Activated CD8-positive, alpha-beta memory T cell treated with anti-CD3 and anti-CD28 coated beads, Interleukin-2, amount 50 U/mL, for 24 hours (primary cell): Measurements from ENCODE around the gene DUSP16.
"Not testable (repeated sequence)": the region's sequence is repeated elsewhere in the genome, so short reads cannot be mapped to it uniquely, and the experiment has no call there.

ENCODE experiments used
- DNase-seq: peaks from one replicate; pipeline ENCODE4 v3.0.0-alpha.2; 2020; ENCODE audit errors: extremely low read depth

DUSP16 gene

DNA sequence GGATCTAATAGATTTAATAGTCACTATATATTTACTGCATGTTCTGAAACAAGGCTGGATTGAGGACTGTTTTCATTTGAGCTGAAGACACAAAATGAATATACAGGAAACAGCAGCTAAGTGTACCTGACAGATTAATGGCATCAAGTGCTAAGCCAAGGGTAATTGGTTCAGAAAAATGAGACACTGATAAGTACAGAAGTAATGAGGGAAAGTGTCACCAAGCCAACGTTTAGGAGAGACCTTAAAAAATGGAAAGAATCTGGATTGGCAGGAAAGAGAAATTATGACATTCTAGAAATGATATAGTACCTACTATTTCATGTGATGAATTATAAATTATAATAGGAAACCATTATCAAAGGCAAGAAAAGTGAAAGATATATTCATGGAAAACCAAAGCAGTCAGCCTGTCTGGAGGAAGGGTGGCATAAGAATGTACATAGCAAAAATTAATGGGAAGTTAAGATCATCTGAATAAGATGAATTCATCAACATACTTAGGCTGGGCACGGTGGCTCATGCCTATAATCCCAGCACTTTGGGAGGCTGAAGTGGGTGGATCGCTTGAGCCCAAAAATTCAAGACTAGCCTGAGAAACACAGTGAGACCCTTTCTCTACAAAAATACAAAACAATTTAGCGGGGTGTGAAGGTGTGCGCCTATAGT is 21.0 kb upstream of the DUSP16 start:
- no peak for DNase-seq

DNA sequence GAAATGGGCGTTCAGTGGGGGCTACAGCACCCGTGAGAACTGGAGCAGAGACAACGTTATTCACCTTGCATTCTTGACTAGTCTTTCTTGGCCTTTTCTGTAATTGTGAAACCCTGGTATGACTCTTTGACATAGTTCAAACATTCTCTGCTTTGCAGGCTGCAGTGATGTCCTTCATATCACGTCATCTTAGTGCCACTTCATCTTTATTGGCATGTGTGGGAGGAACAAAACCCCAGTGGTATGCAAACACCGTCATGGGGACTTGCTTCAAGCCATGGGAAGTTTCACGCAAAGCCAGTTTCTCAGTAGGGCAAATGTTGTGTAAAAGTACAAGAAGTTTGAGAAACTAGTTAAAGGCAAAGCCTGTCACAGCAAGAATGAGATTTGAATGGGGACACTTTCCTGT is 20.2 kb upstream of the DUSP16 start:
- DNase-seq, result no peak

DNA sequence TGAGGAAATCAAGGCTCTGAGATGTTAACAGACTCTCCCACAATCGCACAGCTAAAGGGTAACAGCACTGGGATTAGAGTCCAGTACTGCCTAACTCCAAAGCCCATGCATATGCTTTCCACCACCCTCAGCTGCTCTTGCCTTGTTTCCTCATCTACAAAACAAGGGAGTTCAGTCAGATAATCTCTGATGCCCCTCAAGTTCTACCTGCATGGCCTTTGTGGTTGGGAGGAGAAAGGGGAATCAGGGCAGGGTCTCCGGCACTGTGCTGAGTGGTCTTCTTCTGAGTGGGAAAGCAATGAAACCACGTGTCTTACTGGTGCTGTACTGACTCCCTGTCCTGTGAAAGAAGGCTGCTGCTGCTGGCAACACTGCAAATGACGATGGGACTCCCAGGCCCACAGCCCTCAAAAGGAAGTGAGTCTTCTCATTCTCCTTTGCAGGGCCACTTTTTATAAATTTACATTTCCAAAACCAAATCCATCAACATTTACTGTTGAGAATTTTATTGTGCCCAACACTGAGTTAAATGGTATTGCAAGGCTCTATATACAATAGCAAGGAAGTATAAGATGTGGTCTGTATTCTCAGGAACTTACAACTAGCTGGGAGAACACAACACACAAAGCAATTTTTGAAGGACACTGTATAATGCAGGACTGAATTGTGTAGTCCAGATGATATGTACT is 19.7 kb upstream of the DUSP16 start:
- DNase-seq, result no peak

DNA sequence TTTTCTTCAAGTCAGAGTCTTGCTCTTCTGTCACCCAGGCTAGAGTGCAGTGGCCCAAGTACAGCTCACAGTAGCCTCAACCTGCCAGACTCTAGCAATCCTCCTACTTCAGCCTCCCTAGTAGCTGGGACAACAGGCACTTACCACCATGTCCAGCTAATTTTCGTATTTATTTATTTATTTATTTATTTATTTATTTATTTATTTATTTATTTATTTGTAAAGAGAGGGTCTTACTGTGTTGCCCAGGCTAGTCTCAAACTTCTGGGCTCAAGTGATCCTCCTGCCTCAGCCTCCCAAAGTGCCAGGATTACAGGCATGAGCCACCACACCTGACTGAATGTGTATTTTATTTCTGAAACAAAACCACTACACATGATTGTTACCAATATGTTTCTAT is 18.1 kb upstream of the DUSP16 start:
- not testable (repeated sequence) for DNase-seq

DNA sequence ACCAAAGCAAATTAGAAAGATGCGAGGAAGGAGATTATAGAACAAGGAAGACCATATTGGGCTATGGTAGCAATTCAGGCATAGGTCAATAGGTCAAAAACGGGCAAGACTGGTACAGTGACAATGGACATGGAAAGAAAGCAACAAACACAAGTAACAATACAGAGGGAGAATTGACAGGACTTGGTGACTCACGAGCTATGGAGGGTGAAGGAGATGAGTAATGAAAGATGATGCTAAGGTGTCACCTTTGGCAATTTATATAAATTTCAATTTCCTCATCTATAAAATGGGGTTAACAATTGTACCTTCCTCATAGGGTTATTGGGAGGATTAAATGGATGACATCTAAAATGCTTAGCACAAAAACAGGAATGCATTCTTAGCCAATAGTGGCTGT is 15.1 kb upstream of the DUSP16 start:
- DNase-seq, result no peak

DNA sequence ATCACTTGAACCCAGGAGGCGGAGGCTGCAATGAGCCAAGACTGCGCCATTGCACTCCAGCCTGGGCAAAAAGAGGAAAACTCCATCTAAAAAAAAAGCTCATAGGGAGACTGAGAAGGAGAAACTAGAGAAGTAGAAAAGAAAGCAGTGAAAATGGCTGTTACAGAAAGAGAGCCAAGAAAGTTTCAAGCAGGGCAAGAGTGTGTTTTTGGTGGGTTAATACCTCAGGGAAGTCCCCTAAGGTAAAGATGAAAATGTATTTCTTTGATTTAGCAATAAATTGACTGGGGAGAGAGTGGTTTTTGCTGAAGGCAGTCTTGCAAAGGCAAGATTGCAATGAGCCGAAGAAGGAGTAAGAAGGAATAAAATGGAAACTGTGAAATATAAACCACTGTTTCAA is 10.0 kb upstream of the DUSP16 start:
- no peak for DNase-seq

DNA sequence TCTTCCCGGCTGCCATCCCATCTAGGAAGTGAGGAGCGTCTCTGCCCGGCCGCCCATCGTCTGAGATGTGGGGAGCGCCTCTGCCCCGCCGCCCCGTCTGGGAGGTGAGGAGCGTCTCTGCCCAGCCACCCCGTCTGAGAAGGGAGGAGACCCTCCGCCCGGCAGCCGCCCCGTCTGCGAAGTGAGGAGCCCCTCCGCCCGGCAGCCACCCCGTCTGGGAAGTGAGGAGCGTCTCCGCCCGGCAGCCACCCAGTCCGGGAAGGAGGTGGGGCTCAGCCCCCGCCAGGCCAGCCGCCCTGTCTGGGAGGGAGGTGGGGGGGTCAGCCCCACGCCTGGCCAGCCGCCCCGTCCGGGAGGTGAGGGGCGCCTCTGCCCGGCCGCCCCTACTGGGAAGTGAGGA is 3.3 kb upstream of the DUSP16 start:
- DNase-seq, result not testable (repeated sequence)

DNA sequence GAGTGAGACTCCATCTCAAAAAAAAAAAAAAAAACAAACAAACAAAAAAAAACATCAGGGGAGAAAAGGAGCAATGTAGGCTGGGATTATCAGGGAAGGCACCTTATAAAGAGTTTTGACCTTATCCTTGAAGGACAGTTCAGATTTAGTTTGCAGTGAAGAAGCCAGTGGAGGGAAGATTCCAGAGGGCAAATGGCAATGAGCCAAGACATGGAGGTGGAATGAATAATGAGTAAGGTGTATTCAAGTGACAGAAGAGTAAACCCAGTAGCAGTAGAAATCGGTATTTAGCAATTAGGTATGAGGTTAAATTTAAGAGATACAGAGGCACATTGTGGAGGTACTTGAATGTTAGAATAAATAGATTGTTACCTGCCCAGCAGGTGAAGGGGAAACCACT is 2.2 kb upstream of the DUSP16 start:
- DNase-seq, result no peak

DNA sequence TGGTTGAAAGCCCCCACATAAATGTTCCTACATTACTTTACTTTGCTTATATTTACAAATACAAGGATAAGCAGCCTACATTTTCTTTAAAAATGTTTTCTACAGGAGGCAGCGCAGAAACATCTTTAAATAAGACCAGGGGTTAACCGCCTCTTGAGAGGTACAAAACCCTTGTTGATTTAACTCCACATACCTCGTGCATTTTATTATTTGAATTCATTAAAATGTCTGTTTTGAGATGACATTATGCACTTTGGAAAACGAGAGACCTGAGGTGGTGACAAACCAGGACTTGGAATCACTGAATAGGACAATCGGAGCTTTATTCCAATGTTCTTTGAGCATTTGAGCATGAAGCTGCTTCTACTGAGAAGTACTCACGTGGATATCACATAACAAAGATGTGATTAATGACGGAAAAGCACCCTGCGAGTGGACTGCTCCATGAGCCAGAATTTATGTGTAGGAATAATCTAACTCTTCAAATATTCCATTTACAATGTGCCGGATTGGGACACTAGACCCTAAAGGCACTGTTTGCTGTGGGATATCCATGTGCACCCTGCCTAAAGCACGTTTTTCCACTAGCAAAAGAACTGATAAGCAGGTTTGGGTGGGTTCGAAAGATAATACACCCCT is 746 bp upstream of the DUSP16 start:
- no peak for DNase-seq

DNA sequence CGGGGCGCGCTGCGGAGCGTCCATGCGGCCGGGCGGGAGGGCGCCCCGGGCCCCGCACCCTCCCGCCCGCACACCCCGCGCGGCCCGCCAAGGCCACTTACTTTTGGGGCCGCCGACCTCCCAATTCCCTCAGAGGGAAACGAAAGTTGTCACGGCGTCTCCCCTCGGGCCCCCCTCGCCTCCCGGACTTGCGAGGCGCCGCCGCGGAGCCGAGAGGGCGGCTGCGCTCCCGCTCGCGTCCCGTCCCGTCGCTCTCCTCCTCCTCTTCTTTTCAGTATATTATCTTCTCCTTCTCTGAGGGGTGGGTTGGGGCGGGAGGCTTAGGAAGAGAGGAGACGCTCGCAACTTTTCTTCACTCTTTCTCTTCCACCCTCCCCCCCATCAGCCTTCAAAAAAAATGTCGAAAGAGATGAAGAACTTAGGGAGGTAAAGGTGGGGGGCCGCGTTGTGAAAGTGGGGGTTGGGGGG is 613 bp downstream of the DUSP16 start:
- no peak for DNase-seq

DNA sequence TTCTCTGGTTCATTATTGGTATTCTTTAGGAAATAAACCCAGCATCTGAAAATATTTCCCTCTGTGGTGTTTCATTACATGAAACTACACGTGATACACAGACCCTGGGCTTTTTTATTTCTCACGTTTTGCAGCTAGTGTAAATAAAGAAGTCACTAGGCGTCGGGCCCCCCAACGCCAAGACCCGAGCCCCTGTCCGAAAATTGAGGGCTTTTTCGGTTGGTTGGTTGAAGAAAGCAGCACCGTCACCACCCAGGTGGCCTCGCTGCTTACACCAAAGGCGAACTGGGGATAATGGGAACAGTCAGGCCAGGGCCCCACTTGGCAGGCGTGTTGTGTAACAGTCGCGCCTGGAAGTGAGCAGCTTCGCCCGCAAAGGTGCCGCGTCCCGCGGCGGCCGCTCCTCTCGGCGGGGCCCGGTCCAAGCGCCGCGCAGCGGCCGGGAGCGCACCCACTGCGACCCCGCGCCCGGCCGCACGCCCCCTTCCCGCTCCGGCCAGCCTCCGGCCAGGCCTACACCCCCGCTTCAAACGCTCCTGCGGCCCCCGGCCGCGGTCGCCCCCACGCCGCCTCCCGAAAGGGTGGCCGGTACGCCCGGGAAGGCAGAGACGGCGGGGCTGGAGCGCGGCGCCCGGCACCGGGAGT is 1.2 kb downstream of the DUSP16 start:
- DNase-seq, result no peak

DNA sequence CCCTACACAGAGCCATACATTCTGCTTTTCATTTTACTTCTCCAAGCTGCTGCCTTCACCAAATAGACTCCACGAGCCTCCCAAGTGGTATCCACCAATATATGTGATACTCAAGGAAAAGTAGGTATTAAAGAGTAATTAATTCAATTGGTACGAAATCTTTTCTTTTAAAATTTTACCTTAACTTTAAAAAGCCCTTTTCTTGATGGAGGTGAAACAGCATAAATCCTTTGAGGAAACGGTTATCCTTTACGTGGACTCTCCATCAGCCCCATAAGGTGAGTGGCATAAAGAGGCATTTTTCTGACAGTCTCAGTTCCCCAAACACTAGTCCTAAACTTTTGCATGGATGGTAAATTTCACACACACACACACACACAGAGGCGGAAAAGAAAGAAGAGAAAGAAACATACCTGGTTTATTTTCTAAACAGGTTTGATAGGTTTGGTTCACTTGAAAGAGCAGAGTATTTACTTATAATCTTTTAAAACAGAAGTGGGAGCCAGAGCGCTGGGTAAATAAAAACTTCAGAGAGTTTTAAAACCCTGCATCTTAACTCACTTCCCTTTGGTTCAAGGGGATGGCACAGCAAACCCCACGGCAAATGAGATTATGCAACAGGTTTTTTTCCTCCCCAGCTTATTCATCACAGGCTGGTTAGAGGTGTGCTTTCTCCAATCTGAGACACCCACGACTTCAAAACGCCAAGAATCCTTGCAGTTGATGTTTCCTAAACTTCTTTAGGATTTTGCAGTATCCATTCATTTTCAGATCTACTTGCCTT is 1.9 kb downstream of the DUSP16 start:
- DNase-seq, result peak; percentile 14

DNA sequence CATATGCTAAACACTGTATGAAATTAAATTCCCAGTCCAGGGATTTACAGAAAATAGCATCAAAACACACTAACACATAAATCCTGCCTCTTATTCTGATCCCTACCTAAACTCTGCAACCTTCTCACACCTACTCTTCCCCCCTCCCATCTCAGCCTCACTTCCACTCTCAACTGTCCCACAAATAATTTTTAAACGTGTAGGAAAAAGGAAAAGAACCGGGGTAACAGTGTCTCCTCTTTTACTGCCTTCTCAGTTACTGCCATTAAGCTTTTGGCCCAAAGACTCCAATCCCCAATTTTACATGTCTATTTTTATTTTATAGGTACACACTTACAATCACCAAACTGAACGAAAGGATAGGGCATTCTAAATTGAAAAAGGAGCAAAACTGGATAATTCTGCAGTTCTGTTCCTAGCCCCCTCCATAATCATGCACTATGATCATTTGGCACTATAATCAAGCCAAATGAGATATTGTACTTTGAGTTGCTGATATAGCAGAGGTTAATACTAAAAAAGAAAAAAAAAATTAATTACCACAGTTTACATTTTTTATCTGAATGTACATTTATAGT is 2.9 kb downstream of the DUSP16 start:
- no peak for DNase-seq

DNA sequence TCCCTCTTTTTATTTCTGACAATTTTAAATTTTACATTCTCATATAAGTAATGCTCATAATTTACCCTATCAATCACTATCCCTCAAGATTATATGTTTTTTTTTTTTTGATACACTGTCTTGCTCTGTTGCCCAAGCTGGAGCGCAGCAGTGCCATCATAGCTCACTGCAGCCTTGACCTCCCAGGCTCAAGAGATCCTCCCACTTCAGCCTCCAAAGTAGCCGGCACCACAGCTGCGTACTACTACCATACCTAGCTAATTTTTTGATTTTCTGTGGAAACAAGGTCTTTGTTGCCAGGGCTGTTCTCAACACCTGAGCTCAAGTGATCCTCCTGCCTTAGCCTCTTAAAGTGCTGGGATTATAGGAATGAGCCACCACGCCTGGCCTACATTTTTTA is 4.4 kb downstream of the DUSP16 start:
- DNase-seq, result no peak

DNA sequence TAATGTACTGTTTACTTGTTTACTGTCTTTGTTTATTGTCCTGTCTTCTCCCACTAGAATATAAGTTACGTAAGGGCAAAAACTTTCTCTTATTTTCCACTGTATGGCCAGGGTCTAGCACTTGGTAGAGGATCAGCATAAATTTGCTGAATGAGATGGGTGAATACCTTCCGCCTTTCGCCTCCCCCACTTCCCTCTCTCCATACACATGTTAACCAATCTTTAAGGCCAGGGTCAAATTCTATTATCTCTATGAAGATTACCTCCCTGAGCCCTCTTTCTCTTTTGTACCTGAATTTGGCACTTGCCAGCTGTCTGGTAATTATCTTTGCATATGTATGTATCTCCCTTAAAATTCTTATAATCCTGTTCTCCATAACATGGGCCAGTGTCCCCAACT is 4.9 kb downstream of the DUSP16 start:
- no peak for DNase-seq

DNA sequence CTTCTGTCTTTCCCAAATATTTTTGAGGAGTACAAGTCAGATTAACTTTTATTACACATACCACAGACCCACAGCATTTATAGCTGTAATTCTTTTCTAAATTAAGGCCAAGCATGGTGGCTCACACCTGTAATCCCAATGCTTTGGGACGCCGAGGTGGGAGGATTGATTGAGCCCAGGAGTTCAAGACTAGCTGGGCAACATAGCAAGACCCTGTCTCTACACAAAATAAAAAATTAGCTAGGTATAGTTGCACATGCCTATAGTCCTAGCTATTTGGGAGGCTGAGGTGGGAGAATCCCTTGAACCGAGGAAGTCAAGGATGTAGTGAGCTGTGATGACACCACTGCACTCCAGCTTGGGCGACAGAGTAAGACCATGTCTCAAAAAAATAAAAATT is 7.0 kb downstream of the DUSP16 start:
- DNase-seq, result no peak

DNA sequence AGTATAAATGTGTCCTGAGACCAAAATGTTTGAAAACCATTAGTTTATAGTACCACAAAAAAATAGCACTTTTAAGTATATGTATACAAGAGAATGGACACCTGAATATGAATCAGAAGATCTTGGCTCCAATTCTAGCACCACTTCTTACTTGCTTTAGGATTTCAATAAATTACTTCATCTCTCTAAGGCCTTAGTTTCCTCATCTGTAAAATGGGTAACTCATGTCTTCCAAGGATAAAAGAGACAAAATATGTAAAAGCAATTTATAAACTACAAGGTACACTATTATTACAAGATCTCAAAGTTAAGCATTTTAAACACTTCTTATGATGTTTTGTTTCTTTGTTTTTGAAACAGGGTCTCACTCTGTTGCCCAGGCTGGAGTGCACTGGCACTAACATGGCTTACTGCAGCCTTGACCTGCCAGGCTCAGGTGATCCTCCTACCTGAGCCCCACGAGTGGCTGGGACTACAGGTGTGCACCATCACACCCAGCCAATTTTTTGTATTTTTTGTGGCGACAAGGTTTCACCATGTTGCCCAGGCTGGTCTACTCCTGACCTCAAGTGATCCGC is 9.4 kb downstream of the DUSP16 start:
- DNase-seq, result no peak

DNA sequence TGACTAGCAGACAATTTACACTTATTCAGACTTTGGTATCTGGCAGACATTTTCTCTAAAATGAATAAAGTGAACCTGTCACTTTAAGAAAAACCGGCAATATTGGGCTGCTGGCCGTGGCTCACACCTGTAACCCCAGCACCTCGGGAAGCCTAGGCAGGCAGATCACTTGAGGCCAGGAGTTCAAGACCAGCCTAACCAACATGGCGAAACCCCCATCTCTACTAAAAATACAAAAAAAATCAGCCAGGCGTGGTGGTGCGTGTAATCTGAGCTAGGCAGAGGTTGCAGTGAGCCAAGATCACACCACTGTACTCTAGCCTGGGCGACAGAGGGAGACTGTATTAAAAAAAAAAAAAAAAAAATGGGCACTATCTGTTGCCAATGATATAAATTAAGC is 11.5 kb downstream of the DUSP16 start:
- no peak for DNase-seq

DNA sequence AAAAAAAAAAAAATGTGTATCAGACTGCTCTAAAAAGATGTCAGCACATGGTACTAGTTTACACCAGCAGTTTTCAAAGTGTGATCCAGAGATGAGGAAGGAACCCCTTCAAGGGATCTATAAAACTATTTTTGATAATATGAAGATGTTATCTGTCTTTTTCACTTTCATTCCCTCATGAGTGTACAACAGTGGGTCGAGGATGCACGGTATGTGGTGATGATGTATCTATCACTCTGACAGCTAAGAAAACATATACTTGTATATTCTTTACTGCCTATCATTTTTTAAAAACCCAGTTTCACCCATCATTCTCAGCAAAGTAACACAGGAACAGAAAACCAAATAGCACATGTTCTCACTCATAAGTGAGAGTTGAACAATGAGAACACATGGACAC is 12.4 kb downstream of the DUSP16 start:
- DNase-seq, result no peak

DNA sequence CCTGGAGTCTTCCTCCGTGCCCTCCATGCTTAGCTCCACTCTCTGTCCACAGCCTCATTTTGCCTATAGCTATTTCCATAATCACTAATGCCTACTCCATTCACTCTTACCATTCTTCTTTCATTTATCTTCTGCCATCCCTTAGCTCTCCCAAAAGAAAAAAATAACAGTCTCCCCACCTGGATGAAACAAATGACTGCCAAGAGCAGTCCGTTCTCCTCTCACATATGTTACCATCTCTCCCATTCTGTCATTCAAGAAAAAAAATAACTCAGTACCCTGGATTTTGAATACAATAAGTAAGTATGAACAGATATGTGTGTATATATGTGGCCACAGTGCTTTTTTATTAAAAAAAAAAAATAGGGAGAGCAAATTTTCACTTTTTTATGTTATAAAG is 13.2 kb downstream of the DUSP16 start:
- no peak for DNase-seq

DNA sequence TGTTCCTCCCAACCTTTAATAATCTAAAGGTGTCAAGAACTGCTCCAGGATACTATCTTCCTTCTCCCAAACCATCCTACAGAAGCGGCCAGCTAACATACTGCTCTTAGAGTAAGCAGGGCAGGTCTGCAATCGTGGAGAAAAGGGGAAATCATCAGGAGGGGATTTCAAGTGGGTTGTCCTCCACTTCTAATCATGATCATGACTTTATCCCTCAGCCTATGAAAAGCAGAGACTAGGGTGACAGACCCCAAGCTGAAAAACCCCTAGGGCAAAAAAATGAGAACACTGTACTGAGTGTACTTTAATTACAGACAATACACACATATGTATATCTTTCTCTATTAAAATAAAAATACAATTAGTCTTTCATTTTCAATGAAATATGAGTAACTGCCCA is 13.9 kb downstream of the DUSP16 start:
- no peak for DNase-seq
